SK-N-MC (cell line): ENCODE results near the gene LTBP2.

Experiments used
- EZH2 ChIP-seq: fragments of 200-600 bp; sonication (generic); IDR thresholded peaks from one replicate; pipeline ENCODE4 v1.6.1; 2017; ENCODE audit warnings: antibody characterized with exemption
- POLR2AphosphoS5 ChIP-seq: IDR thresholded peaks from 2 replicates; pipeline ENCODE4 v1.6.1; 2012; ENCODE audit warnings: mild to moderate bottlenecking, low read depth, low read length, borderline replicate concordance

DNA sequence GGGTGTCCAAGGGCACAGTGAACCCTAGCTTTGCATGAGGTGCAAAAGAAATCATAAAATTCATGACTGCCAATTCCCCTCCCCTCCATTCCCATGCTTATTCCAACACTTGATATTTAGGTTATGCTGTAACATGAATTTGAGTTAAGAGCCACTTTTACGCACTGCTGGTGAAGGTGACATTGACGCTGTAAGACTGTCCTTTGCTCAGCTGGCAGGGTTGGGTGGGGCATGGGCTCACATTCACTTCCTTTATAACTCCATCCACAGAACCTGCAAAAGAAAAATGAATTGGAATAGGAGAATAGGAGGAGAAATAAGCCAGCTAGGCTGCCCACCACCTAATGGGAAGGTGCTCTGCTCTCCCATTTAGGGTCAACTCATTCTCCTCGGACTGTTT, 125.9 kb downstream of the LTBP2 start:
- TF ChIP-seq POLR2AphosphoS5 (no peak), EZH2 (no peak)
